IPS-NIHi7 (cell line): ENCODE data around the gene OR10W1.

Source experiments
- DNase-seq: peaks from one replicate; pipeline ENCODE4 v3.0.0; 2012; ENCODE audit warnings: mixed read lengths; ENCODE audit errors: extremely low spot score

The OR10W1 gene

GRCh38 chr11:58268142-58268541 is at the start of gene OR10W1:
Gene OR10W1 (minus strand): TSS chr11:58268260. CDS start chr11:58267858, 402 bp downstream.
- no peak for DNase-seq

GRCh38 chr11:58316142-58316541 is 48.1 kb upstream of the OR10W1 start:
- DNase-seq, result no peak

- no peak for DNase-seq
These were observed 33.5 kb upstream of the OR10W1 start for GRCh38 chr11:58301576-58301975.

- no peak for DNase-seq
These were observed 24.0 kb upstream of the OR10W1 start for GRCh38 chr11:58292017-58292416.

GRCh38 chr11:58289266-58289665 is 21.2 kb upstream of the OR10W1 start:
- no peak for DNase-seq

GRCh38 chr11:58286249-58286648 is 18.2 kb upstream of the OR10W1 start:
- peak; percentile 65 for DNase-seq

GRCh38 chr11:58285483-58286040 is 17.5 kb upstream of the OR10W1 start:
- DNase-seq, result no peak

- no peak for DNase-seq
These were observed 8.1 kb upstream of the OR10W1 start for GRCh38 chr11:58276151-58276550.

- no peak for DNase-seq
These were observed 6.9 kb upstream of the OR10W1 start for GRCh38 chr11:58275002-58275401.

GRCh38 chr11:58259983-58260382 is 8.1 kb downstream of the OR10W1 start:
- DNase-seq, result no peak

GRCh38 chr11:58254936-58255335 is 13.1 kb downstream of the OR10W1 start:
- DNase-seq, result no peak

- no peak for DNase-seq
These were observed 24.1 kb downstream of the OR10W1 start for GRCh38 chr11:58243954-58244353.

- no peak for DNase-seq
These were observed 40.0 kb downstream of the OR10W1 start for GRCh38 chr11:58227956-58228615.

GRCh38 chr11:58222721-58223120 is 45.3 kb downstream of the OR10W1 start:
- no peak for DNase-seq
